Tibial nerve (tissue), 4 donors: ENCODE results near the gene EXD3.

Source experiments
- CTCF ChIP-seq, 5 experiments: fragments of 200-600 bp in 3 of 5; fragments of 450-650 bp in 2 of 5; sonication (generic) in 3 of 5; IDR thresholded peaks; one replicate each; pipeline ENCODE4 v1.5.1; 2016 to 2019; ENCODE audit warnings: antibody characterized with exemption in 5 of 5, mild to moderate bottlenecking in 3 of 5, moderate library complexity in 2 of 5
- EP300 ChIP-seq, 2 donors: sonication (generic); formaldehyde crosslinking; IDR thresholded peaks; one replicate each; pipeline ENCODE4 v1.6.1; 2017; ENCODE audit warnings: antibody characterized with exemption in 2 of 2, mild to moderate bottlenecking in 1 of 2

- TF ChIP-seq EP300 (IDR thresholded peaks at IDR 0.05) (no peak), CTCF (IDR thresholded peaks at IDR 0.05) (no peak)
Observed at GRCh38 chr9:137438591-137439157, 15.7 kb upstream of the EXD3 start.
